NT2/D1 (cell line): Measurements from ENCODE around the gene CELF4.

Experiments
- SUZ12 ChIP-seq: IDR thresholded peaks from 2 replicates; pipeline ENCODE4 v1.6.1; 2011; ENCODE audit not compliant: insufficient read length, insufficient read depth; ENCODE audit errors: extremely low read depth
- YY1 ChIP-seq: IDR thresholded peaks from 2 replicates; pipeline ENCODE4 v1.6.1; 2011; ENCODE audit not compliant: insufficient read length, insufficient read depth
- ZNF274 ChIP-seq: IDR thresholded peaks from 2 replicates; pipeline ENCODE4 v1.6.1; 2011; ENCODE audit warnings: mild to moderate bottlenecking, low read depth, low read length

DNA sequence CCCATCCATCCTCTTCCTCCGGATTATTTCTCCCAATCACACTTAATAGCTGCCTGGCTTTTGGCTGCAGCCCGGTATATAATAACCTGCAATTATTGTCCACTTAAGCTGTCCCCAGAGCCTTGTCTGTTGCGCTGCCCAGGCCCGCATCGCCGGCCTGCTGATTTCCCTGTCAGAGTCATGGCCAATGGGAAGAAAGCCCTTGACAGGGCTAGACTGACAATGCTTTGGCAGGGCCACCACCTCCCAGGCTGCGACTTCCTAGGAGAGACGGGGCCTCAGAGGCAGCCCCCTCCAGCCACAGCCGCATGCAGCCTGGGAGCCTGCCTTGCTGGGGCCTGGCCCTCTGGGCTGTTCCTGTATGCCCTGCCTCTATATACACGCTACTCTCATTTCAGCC is 10.0 kb upstream of the CELF4 start:
- TF ChIP-seq SUZ12: no peak
- no peak for TF ChIP-seq YY1
- TF ChIP-seq ZNF274: no peak
